HepG2 (cell line): ENCODE measurements around the gene ARHGEF37. TPM values are rescaled to one million over a fixed set of nuclear protein-coding genes. Genes with fewer than 3 reads are reported as not detected.

Experiments used
- ATAC-seq: fragments of 200-7000 bp; cut with Tn5 transposase; 3 replicates; pipeline ENCODE4 v1.9.1; 2020; ENCODE audit warnings: mild to moderate bottlenecking, moderate library complexity
- BruUV-seq: library from RNA; stranded (reverse); fragments of 400-500 nt; replicated peaks from 2 replicates; lab custom pipeline; 2021; lab: Mats Ljungman, UMichigan
- CTCF ChIA-PET: fragments of 300-600 bp; formaldehyde crosslinking; extraction: SDS; loops from one replicate; lab custom pipeline; 2021; ENCODE audit warnings: low total read pairs, inconsistent platforms, low intra/inter-chr PET ratio; lab: Yijun Ruan, JAX
- POLR2A ChIA-PET: fragments of 350-600 bp; sonication (Branson Sonifier 250); formaldehyde crosslinking; loops from one replicate; lab custom pipeline; 2020; ENCODE audit warnings: antibody characterized with exemption, inconsistent platforms; lab: Yijun Ruan, JAX
- DNase-seq: peaks from one replicate; pipeline ENCODE4 v3.0.0-alpha.2; 2015; ENCODE audit warnings: low spot score
- FAIRE-seq: peaks from 3 replicates; lab custom pipeline; 2011; peaks lifted over from hg19 to GRCh38; lab: Jason Lieb, UNC
- H2AFZ ChIP-seq: one replicate; pipeline ENCODE4 v1.6.1; 2011; ENCODE audit warnings: low read length, inconsistent platforms
- H3K27ac ChIP-seq: fragments of 300-600 bp; 3 replicates; pipeline ENCODE4 v1.8.0; 2011; ENCODE audit warnings: mixed run types, mild to moderate bottlenecking, mixed read lengths, low read length, inconsistent platforms; ENCODE audit not compliant: insufficient read depth; ENCODE audit errors: extremely low read length
- H3K27me3 ChIP-seq, 2 experiments: fragments of 200-600 bp in 1 of 2; 2 replicates in 1 of 2; 3 replicates in 1 of 2; pipeline versions ENCODE4 v1.6.0 to v1.8.0; 2011; ENCODE audit warnings: low read length in 2 of 2, mild to moderate bottlenecking in 2 of 2, moderate library complexity in 2 of 2, inconsistent platforms in 1 of 2; ENCODE audit not compliant: insufficient read depth in 2 of 2, control insufficient read depth in 1 of 2
- H3K36me3 ChIP-seq, 2 experiments: fragments of 200-600 bp in 1 of 2; replicated peaks in 1 of 2; 2 replicates in 1 of 2; 3 replicates in 1 of 2; pipeline versions ENCODE4 v1.5.1 to v1.8.0; 2011; ENCODE audit warnings: low read length in 2 of 2, inconsistent platforms in 1 of 2; ENCODE audit not compliant: insufficient read depth in 2 of 2, control insufficient read depth in 1 of 2
- H3K4me1 ChIP-seq: 2 replicates; pipeline ENCODE4 v1.5.1; 2012; ENCODE audit warnings: low read length, inconsistent platforms; ENCODE audit not compliant: insufficient read depth
- H3K4me2 ChIP-seq: 2 replicates; pipeline ENCODE4 v1.6.0; 2011; ENCODE audit warnings: low read depth, low read length, inconsistent platforms
- H3K4me3 ChIP-seq, 3 experiments: fragments of 200-600 bp in 1 of 3; sonication (generic), shearing (Covaris generic) in 1 of 3; replicated peaks in 1 of 3; 2 replicates each; pipeline ENCODE4 v1.5.1; 2011 to 2016; ENCODE audit warnings: low read length in 3 of 3, inconsistent platforms in 2 of 3, low read depth in 2 of 3, mild to moderate bottlenecking in 2 of 3, control low read depth in 1 of 3, mixed read lengths in 1 of 3; ENCODE audit not compliant: insufficient read depth in 1 of 3
- H3K79me2 ChIP-seq: one replicate; pipeline ENCODE4 v1.6.1; 2011; ENCODE audit warnings: low read length, inconsistent platforms; ENCODE audit not compliant: insufficient read depth
- H3K9ac ChIP-seq: 2 replicates; pipeline ENCODE4 v1.6.0; 2011; ENCODE audit warnings: mild to moderate bottlenecking, low read depth, low read length, inconsistent platforms; ENCODE audit not compliant: insufficient read depth
- H3K9me3 ChIP-seq: 2 replicates; pipeline ENCODE4 v1.5.1; 2012; ENCODE audit warnings: mild to moderate bottlenecking, low read length
- H4K20me1 ChIP-seq: 2 replicates; pipeline ENCODE4 v1.6.0; 2011; ENCODE audit warnings: inconsistent platforms, mild to moderate bottlenecking, low read length, moderate library complexity; ENCODE audit not compliant: insufficient read depth
- FIP1L1 ChIP-seq: fragments of 200-400 bp; formaldehyde crosslinking; IDR thresholded peaks from 2 replicates; pipeline ENCODE4 v1.6.1; 2018; ENCODE audit warnings: low read depth, mild to moderate bottlenecking, low read length, moderate library complexity, borderline replicate concordance; ENCODE audit not compliant: insufficient read depth
- HOXA3 ChIP-seq: sonication (generic); formaldehyde crosslinking; IDR thresholded peaks from 2 replicates; pipeline ENCODE4 v1.5.0; 2020; ENCODE audit warnings: missing genetic modification reagents
- KLF16 ChIP-seq, 2 experiments: sonication (generic) in 1 of 2; formaldehyde crosslinking in 1 of 2; IDR thresholded peaks; 2 replicates each; pipeline versions ENCODE4 v1.6.1 to v1.8.0; 2016 to 2023; ENCODE audit warnings: missing genetic modification reagents in 2 of 2, missing compliant biosample characterization in 1 of 2
- NR1H2 ChIP-seq: sonication (generic); formaldehyde crosslinking; IDR thresholded peaks from 2 replicates; pipeline ENCODE4 v1.8.1; 2022; ENCODE audit warnings: low read depth, missing genetic modification reagents, borderline replicate concordance
- NRL ChIP-seq: sonication (generic); formaldehyde crosslinking; IDR thresholded peaks from 2 replicates; pipeline ENCODE4 v1.5.0; 2020; ENCODE audit warnings: missing genetic modification reagents, mild to moderate bottlenecking, moderate library complexity, borderline replicate concordance
- SYNCRIP ChIP-seq: fragments of 200-400 bp; formaldehyde crosslinking; IDR thresholded peaks from 2 replicates; pipeline ENCODE4 v1.6.1; 2018; ENCODE audit warnings: mild to moderate bottlenecking, low read depth, low read length; ENCODE audit not compliant: insufficient read depth
- ZNF160 ChIP-seq: sonication (generic); formaldehyde crosslinking; IDR thresholded peaks from 2 replicates; pipeline ENCODE4 v1.8.0; 2022; ENCODE audit warnings: mild to moderate bottlenecking, inconsistent platforms, missing genetic modification reagents
- ZNF30 ChIP-seq: sonication (generic); formaldehyde crosslinking; IDR thresholded peaks from 2 replicates; pipeline ENCODE4 v1.5.0; 2020; ENCODE audit warnings: mild to moderate bottlenecking, missing genetic modification reagents
- ZNF329 ChIP-seq: sonication (generic); formaldehyde crosslinking; IDR thresholded peaks from 2 replicates; pipeline ENCODE4 v1.9.0; 2021; ENCODE audit warnings: low read depth, mild to moderate bottlenecking, missing genetic modification reagents
- ZNF569 ChIP-seq: sonication (generic); formaldehyde crosslinking; IDR thresholded peaks from 2 replicates; pipeline ENCODE4 v1.5.0; 2020; ENCODE audit warnings: mild to moderate bottlenecking, missing genetic modification reagents, moderate library complexity, borderline replicate concordance
- WGBS: methylation state at CpG from one replicate; pipeline ENCODE4 v1.1.6; 2017; ENCODE audit warnings: low lambda C conversion rate; 5-methylcytosine and 5-hydroxymethylcytosine counted together
- in situ Hi-C: cut with HindIII; loops from 2 replicates; pipeline ENCODE4 v1.10.0; 2017; ENCODE audit warnings: low pct_unique_long_range_greater_than_20kb; ENCODE audit not compliant: extremely low pct_ligation_motif_present
- intact Hi-C: fragments of 100-400 bp; cut with micrococcal nuclease; formaldehyde crosslinking; loops from one replicate; pipeline ENCODE4 v1.10.0; 2022; ENCODE audit not compliant: unreplicated experiment
- polyA plus RNA-seq, 8 experiments: library from polyadenylated mRNA; depleted of rRNA in 3 of 8; stranded (reverse) in 7 of 8; unstranded in 1 of 8; fragments of >200 nt; fragmentation: Illumina TruSeq in 4 of 8; extraction: Trizol in 4 of 8; gene quantifications; 2 replicates each; pipeline versions ENCODE4 v1.2.1 to v1.2.3, GENCODE V29; 2011 to 2016; ENCODE audit warnings: low read depth in 4 of 8, missing spikeins in 1 of 8, mixed read lengths in 1 of 8; ENCODE audit not compliant: insufficient read depth in 1 of 8
- total RNA-seq, 5 experiments: library from RNA; depleted of rRNA; stranded (reverse); fragments of >200 nt; fragmentation: Illumina TruSeq; extraction: Trizol; gene quantifications; 2 replicates each; pipeline ENCODE4 v1.2.3, GENCODE V29; 2016; ENCODE audit warnings: low read depth in 1 of 5
- TF ChIP-seq, protein P1 (sequence below): sonication (generic); formaldehyde crosslinking; IDR thresholded peaks from 2 replicates; pipeline ENCODE4 v1.4.0; 2020; ENCODE audit warnings: missing genetic modification reagents, mild to moderate bottlenecking, borderline replicate concordance
- TF ChIP-seq, protein P2 (sequence below): sonication (generic); formaldehyde crosslinking; IDR thresholded peaks from 2 replicates; pipeline ENCODE4 v1.9.0; 2021; ENCODE audit warnings: missing genetic modification reagents, borderline replicate concordance
- TF ChIP-seq, protein P3 (sequence below): sonication (generic); formaldehyde crosslinking; IDR thresholded peaks from 2 replicates; pipeline ENCODE4 v1.8.0; 2022; ENCODE audit warnings: mild to moderate bottlenecking, missing genetic modification reagents

ARHGEF37 gene
- total and polyA plus RNA-seq, 2 of the 13 experiments (the other 11 are each of a cell fraction or from before 2014, with no cell fraction given) = 0.18 to 0.27 TPM

DNA sequence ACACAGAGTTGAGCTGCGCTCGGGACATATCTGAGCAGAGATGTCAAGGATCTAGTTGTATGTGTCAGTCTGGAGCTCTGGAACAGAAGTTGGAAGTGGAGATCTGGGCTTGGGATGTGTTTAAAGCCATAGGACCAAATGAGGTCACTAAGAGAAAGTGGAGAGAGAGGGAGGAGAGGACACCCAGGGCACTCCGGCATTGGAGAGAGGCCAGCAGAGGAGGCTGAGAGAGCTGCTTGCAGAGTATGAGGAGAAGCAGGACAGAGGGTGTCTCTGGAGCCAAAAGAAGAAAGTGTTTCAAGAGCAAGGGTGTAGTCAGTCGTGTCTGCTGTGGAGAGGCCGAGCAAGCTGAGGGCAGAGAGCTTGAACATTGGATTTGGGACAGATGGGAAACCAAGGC, 34.7 kb downstream of the ARHGEF37 start (continued):
- TF ChIP-seq, protein P1, sequence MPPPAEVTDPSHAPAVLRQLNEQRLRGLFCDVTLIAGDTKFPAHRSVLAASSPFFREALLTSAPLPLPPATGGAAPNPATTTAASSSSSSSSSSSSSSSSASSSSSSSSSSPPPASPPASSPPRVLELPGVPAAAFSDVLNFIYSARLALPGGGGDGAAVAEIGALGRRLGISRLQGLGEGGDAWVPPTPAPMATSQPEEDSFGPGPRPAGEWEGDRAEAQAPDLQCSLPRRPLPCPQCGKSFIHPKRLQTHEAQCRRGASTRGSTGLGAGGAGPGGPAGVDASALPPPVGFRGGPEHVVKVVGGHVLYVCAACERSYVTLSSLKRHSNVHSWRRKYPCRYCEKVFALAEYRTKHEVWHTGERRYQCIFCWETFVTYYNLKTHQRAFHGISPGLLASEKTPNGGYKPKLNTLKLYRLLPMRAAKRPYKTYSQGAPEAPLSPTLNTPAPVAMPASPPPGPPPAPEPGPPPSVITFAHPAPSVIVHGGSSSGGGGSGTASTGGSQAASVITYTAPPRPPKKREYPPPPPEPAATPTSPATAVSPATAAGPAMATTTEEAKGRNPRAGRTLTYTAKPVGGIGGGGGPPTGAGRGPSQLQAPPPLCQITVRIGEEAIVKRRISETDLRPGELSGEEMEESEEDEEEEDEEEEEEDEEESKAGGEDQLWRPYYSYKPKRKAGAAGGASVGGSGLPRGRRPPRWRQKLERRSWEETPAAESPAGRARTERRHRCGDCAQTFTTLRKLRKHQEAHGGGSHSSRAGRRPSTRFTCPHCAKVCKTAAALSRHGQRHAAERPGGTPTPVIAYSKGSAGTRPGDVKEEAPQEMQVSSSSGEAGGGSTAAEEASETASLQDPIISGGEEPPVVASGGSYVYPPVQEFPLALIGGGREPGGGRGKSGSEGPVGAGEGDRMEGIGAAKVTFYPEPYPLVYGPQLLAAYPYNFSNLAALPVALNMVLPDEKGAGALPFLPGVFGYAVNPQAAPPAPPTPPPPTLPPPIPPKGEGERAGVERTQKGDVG (CRISPR knock-in tag) = no peak
- TF ChIP-seq SYNCRIP = no peak
- TF ChIP-seq KLF16 (CRISPR knock-in tag; IDR thresholded peaks at IDR 0.05) = no peak
- no peak for TF ChIP-seq FIP1L1
- TF ChIP-seq ZNF160 = no peak

DNA sequence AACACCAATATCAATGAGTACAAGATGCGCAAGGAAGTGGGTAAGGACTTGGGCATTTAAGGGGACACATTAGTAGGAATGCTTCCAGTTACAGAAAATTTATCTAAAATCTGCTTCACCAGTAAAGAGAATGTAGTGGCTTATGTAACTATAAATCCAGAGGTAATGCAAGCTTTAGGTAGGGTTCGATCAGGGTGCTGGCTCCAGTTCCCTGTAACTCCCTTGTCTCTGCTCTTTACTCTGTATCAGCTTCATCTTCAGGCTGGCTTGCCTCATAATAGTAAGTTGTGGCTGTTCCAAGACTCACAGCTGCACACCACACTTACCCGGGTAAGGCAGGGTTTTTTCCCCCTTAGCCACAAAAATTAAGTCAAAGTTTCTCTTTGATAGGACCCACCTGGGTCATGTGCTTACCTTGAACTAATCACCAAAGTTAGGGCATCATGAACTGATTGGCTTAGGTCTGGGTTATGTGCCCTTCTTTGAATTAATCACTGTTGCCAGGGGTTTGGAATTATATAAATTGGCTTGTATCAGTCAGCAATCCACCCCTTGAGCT, 35.5 kb downstream of the ARHGEF37 start:
- 53% methylated on average over 3 of the region's 3 CpGs for WGBS
- Histone ChIP-seq H3K4me1 (peaks cover 13% of the 10 kb centered on the region), H3K27me3 (peaks cover 0 to 3% of the 10 kb centered on the region in 2 experiments; a peak in 1 of 5 replicates), H3K79me2 (no peaks in the 10 kb centered on the region), H3K36me3 (no peaks in the 10 kb centered on the region), H3K9me3 (no peaks in the 10 kb centered on the region), H3K9ac (no peak overlapping the region), H3K4me2 (no peak overlapping the region), H3K4me3 (no peak overlapping the region), H2AFZ (no peak overlapping the region), H4K20me1 (no peaks in the 10 kb centered on the region), H3K27ac (no peak overlapping the region)
- no peak for FAIRE-seq
- ChIA-PET POLR2A (no interaction called here), CTCF (no interaction called here)
- no TSS peak for BruUV-seq
- ATAC-seq = no peak
- DNase-seq = no peak
- TF ChIP-seq ZNF30 (CRISPR knock-in tag) = no peak
- TF ChIP-seq, protein P2, sequence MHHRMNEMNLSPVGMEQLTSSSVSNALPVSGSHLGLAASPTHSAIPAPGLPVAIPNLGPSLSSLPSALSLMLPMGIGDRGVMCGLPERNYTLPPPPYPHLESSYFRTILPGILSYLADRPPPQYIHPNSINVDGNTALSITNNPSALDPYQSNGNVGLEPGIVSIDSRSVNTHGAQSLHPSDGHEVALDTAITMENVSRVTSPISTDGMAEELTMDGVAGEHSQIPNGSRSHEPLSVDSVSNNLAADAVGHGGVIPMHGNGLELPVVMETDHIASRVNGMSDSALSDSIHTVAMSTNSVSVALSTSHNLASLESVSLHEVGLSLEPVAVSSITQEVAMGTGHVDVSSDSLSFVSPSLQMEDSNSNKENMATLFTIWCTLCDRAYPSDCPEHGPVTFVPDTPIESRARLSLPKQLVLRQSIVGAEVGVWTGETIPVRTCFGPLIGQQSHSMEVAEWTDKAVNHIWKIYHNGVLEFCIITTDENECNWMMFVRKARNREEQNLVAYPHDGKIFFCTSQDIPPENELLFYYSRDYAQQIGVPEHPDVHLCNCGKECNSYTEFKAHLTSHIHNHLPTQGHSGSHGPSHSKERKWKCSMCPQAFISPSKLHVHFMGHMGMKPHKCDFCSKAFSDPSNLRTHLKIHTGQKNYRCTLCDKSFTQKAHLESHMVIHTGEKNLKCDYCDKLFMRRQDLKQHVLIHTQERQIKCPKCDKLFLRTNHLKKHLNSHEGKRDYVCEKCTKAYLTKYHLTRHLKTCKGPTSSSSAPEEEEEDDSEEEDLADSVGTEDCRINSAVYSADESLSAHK = no peak
- peak; percentile 96 for TF ChIP-seq ZNF329 (CRISPR knock-in tag)
- TF ChIP-seq HOXA3 (CRISPR knock-in tag) = no peak
- TF ChIP-seq NRL (CRISPR knock-in tag) = no peak
- TF ChIP-seq ZNF569 (CRISPR knock-in tag) = no peak
- TF ChIP-seq NR1H2 = no peak
- TF ChIP-seq, protein P3, sequence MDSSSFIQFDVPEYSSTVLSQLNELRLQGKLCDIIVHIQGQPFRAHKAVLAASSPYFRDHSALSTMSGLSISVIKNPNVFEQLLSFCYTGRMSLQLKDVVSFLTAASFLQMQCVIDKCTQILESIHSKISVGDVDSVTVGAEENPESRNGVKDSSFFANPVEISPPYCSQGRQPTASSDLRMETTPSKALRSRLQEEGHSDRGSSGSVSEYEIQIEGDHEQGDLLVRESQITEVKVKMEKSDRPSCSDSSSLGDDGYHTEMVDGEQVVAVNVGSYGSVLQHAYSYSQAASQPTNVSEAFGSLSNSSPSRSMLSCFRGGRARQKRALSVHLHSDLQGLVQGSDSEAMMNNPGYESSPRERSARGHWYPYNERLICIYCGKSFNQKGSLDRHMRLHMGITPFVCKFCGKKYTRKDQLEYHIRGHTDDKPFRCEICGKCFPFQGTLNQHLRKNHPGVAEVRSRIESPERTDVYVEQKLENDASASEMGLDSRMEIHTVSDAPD (CRISPR knock-in tag) = no peak
- in situ Hi-C loops = no loop called here
- intact Hi-C loops = loop anchor here (5.0 kb wide), 2 partner anchors 35 to 185 kb away; partner anchors contain the start of gene ARHGEF37
